BLaER1 treated with 17β-estradiol and CSF1 and Interleukin-3, amounts not matched to agents 10 nM and 100 nM (cell line): ENCODE measurements around the gene DCC.

Experiments
- H3K27ac ChIP-seq, 11 experiments: shearing (Covaris generic); formaldehyde crosslinking; 2 replicates each; pipeline ENCODE4 v1.8.1; 2022
- H3K27me3 ChIP-seq, 11 experiments: shearing (Covaris generic); formaldehyde crosslinking; 2 replicates each; pipeline ENCODE4 v1.8.1; 2022
- H3K36me3 ChIP-seq, 11 experiments: shearing (Covaris generic); formaldehyde crosslinking; 2 replicates each; pipeline ENCODE4 v1.8.1; 2022
- H3K4me1 ChIP-seq, 10 experiments: shearing (Covaris generic); formaldehyde crosslinking; 2 replicates each; pipeline ENCODE4 v1.8.1; 2022
- H3K4me2 ChIP-seq, 11 experiments: shearing (Covaris generic); formaldehyde crosslinking; 2 replicates each; pipeline ENCODE4 v1.8.1; 2022
- H3K4me3 ChIP-seq, 10 experiments: shearing (Covaris generic); formaldehyde crosslinking; 2 replicates each; pipeline ENCODE4 v1.8.1; 2022
- H3K9ac ChIP-seq, 11 experiments: shearing (Covaris generic); formaldehyde crosslinking; 2 replicates each; pipeline ENCODE4 v1.8.1; 2022
- H3K9me3 ChIP-seq, 11 experiments: shearing (Covaris generic); formaldehyde crosslinking; replicated peaks in 1 of 11; 2 replicates each; pipeline ENCODE4 v1.8.1; 2022
- H4K20me1 ChIP-seq, 11 experiments: shearing (Covaris generic); formaldehyde crosslinking; 2 replicates each; pipeline ENCODE4 v1.8.1; 2022
- Cebpa-rat ChIP-seq, 11 experiments: shearing (Covaris generic); IDR thresholded peaks; 2 replicates each; pipeline ENCODE4 v1.8.1; 2022

Gene DCC

GRCh38 chr18:52657043-52657805 lies 317.2 kb downstream of the DCC start:
- H3K27me3 ChIP-seq, result no peaks in the 10 kb centered on the region
- H3K4me2 ChIP-seq, result no peak overlapping the region
- H3K9ac ChIP-seq, result no peak overlapping the region
- H3K9me3 ChIP-seq, result no peaks in the 10 kb centered on the region
- no peak overlapping the region for H3K4me3 ChIP-seq
- no peak overlapping the region for H3K27ac ChIP-seq
- H3K4me1 ChIP-seq, result no peaks in the 10 kb centered on the region
- no peaks in the 10 kb centered on the region for H3K36me3 ChIP-seq
- TF ChIP-seq Cebpa-rat (IDR thresholded peaks at IDR 0.05), result no peak
- H4K20me1 ChIP-seq, result no peaks in the 10 kb centered on the region

GRCh38 chr18:52667463-52668065 lies 327.6 kb downstream of the DCC start:
- H3K4me3 ChIP-seq, result no peak overlapping the region
- no peaks in the 10 kb centered on the region for H3K36me3 ChIP-seq
- no peaks in the 10 kb centered on the region; a peak in 1 of 22 replicates for H3K9me3 ChIP-seq
- no peak for TF ChIP-seq Cebpa-rat (IDR thresholded peaks at IDR 0.05)
- no peak overlapping the region for H3K27ac ChIP-seq
- no peaks in the 10 kb centered on the region for H3K27me3 ChIP-seq
- H3K4me2 ChIP-seq, result peak overlapping the region in 8 of 11 experiments; percentile 3 to 55 (median 21); a peak in 12 of 22 replicates
- peaks cover 0 to 26% (median 11%) of the 10 kb centered on the region in 10 experiments; a peak in 9 of 20 replicates for H3K4me1 ChIP-seq
- H4K20me1 ChIP-seq, result no peaks in the 10 kb centered on the region
- no peak overlapping the region for H3K9ac ChIP-seq

GRCh38 chr18:52670896-52671295 lies 330.9 kb downstream of the DCC start:
- Histone ChIP-seq H3K36me3 (no peaks in the 10 kb centered on the region), H3K9me3 (no peaks in the 10 kb centered on the region; a peak in 1 of 22 replicates), H3K9ac (no peak overlapping the region), H3K27ac (no peak overlapping the region), H4K20me1 (no peaks in the 10 kb centered on the region), H3K4me3 (no peak overlapping the region), H3K4me2 (no peak overlapping the region), H3K4me1 (peaks cover 0 to 26% (median 11%) of the 10 kb centered on the region in 10 experiments; a peak in 9 of 20 replicates), H3K27me3 (no peaks in the 10 kb centered on the region)
- TF ChIP-seq Cebpa-rat (IDR thresholded peaks at IDR 0.05), result no peak

GRCh38 chr18:52678034-52678433 lies 338.0 kb downstream of the DCC start:
- Histone ChIP-seq H3K9ac (no peak overlapping the region), H3K4me3 (no peak overlapping the region), H3K4me1 (peaks cover 0 to 7% (median 3%) of the 10 kb centered on the region in 10 experiments; a peak in 6 of 20 replicates), H3K27me3 (no peaks in the 10 kb centered on the region), H3K9me3 (no peaks in the 10 kb centered on the region), H3K36me3 (no peaks in the 10 kb centered on the region), H3K4me2 (peak overlapping the region in 5 of 11 experiments; percentile 4 to 21 (median 13); a peak in 6 of 22 replicates), H3K27ac (no peak overlapping the region), H4K20me1 (no peaks in the 10 kb centered on the region)
- TF ChIP-seq Cebpa-rat (IDR thresholded peaks at IDR 0.05), result no peak

- H3K9ac ChIP-seq, result no peak overlapping the region
- H3K9me3 ChIP-seq, result no peaks in the 10 kb centered on the region
- peaks cover 0 to 7% (median 3%) of the 10 kb centered on the region in 10 experiments; a peak in 6 of 20 replicates for H3K4me1 ChIP-seq
- H3K4me2 ChIP-seq, result no peak overlapping the region
- H3K4me3 ChIP-seq, result no peak overlapping the region
- H4K20me1 ChIP-seq, result no peaks in the 10 kb centered on the region
- no peaks in the 10 kb centered on the region for H3K36me3 ChIP-seq
- H3K27ac ChIP-seq, result no peak overlapping the region
- H3K27me3 ChIP-seq, result no peaks in the 10 kb centered on the region
- TF ChIP-seq Cebpa-rat (IDR thresholded peaks at IDR 0.05), result no peak
Observed at GRCh38 chr18:52678551-52678950, 338.6 kb downstream of the DCC start.

- no peaks in the 10 kb centered on the region for H3K9me3 ChIP-seq
- H3K4me2 ChIP-seq, result no peak overlapping the region
- no peak overlapping the region for H3K4me3 ChIP-seq
- no peak overlapping the region for H3K9ac ChIP-seq
- H3K36me3 ChIP-seq, result no peaks in the 10 kb centered on the region
- peaks cover 0 to 7% (median 3%) of the 10 kb centered on the region in 10 experiments; a peak in 6 of 20 replicates for H3K4me1 ChIP-seq
- H3K27ac ChIP-seq, result no peak overlapping the region
- no peaks in the 10 kb centered on the region for H4K20me1 ChIP-seq
- no peak for TF ChIP-seq Cebpa-rat (IDR thresholded peaks at IDR 0.05)
- H3K27me3 ChIP-seq, result no peaks in the 10 kb centered on the region
Observed at GRCh38 chr18:52679354-52679753, 339.4 kb downstream of the DCC start.

GRCh38 chr18:52682260-52682659 lies 342.3 kb downstream of the DCC start:
- no peak overlapping the region for H3K4me2 ChIP-seq
- no peaks in the 10 kb centered on the region for H3K27me3 ChIP-seq
- no peak for TF ChIP-seq Cebpa-rat (IDR thresholded peaks at IDR 0.05)
- H3K27ac ChIP-seq, result no peak overlapping the region
- no peaks in the 10 kb centered on the region for H3K9me3 ChIP-seq
- no peak overlapping the region for H3K4me3 ChIP-seq
- no peaks in the 10 kb centered on the region for H3K36me3 ChIP-seq
- H3K9ac ChIP-seq, result no peak overlapping the region
- H3K4me1 ChIP-seq, result peaks cover 0 to 7% (median 3%) of the 10 kb centered on the region in 10 experiments; a peak in 6 of 20 replicates
- no peaks in the 10 kb centered on the region for H4K20me1 ChIP-seq

GRCh38 chr18:52685316-52685715 lies 345.3 kb downstream of the DCC start:
- no peaks in the 10 kb centered on the region for H3K27me3 ChIP-seq

GRCh38 chr18:52691841-52692240 lies 351.8 kb downstream of the DCC start:
- Histone ChIP-seq H3K9me3 (no peaks in the 10 kb centered on the region), H3K27ac (no peak overlapping the region), H3K27me3 (no peaks in the 10 kb centered on the region), H3K9ac (no peak overlapping the region), H4K20me1 (no peaks in the 10 kb centered on the region), H3K4me2 (no peak overlapping the region), H3K4me3 (no peak overlapping the region), H3K4me1 (no peaks in the 10 kb centered on the region), H3K36me3 (no peaks in the 10 kb centered on the region)
- no peak for TF ChIP-seq Cebpa-rat (IDR thresholded peaks at IDR 0.05)

More at GRCh38 chr18:52685316-52685715, 345.3 kb downstream of the DCC start:
- TF ChIP-seq Cebpa-rat (IDR thresholded peaks at IDR 0.05), result no peak
- no peak overlapping the region for H3K27ac ChIP-seq
- H3K36me3 ChIP-seq, result no peaks in the 10 kb centered on the region
- no peaks in the 10 kb centered on the region for H3K4me1 ChIP-seq
- H3K4me2 ChIP-seq, result no peak overlapping the region
- no peak overlapping the region for H3K9ac ChIP-seq
- no peaks in the 10 kb centered on the region for H4K20me1 ChIP-seq
- no peaks in the 10 kb centered on the region for H3K9me3 ChIP-seq
- H3K4me3 ChIP-seq, result no peak overlapping the region
